Mesendoderm (in vitro differentiated cells): Measurements from ENCODE around the gene UNC119.
"Not testable (repeated sequence)": the region's sequence is repeated elsewhere in the genome, so short reads cannot be mapped to it uniquely, and the experiment has no call there.

ENCODE experiments used
- DNase-seq: peaks from one replicate; pipeline ENCODE4 v3.0.0; 2013
- H2AK5ac ChIP-seq: 2 replicates; pipeline ENCODE4 v1.6.1; 2013; ENCODE audit warnings: low read length, inconsistent platforms
- H2BK120ac ChIP-seq: 2 replicates; pipeline ENCODE4 v1.6.1; 2013; ENCODE audit warnings: low read depth, mild to moderate bottlenecking, low read length, moderate library complexity, mixed read lengths
- H2BK15ac ChIP-seq: replicated peaks from 2 replicates; pipeline ENCODE4 v1.6.1; 2013; ENCODE audit warnings: low read depth, mild to moderate bottlenecking, moderate library complexity
- H2BK5ac ChIP-seq: 2 replicates; pipeline ENCODE4 v1.6.1; 2013; ENCODE audit warnings: low read length, inconsistent platforms
- H3K18ac ChIP-seq: 2 replicates; pipeline ENCODE4 v1.6.1; 2013; ENCODE audit warnings: mild to moderate bottlenecking, low read length, mixed read lengths
- H3K23ac ChIP-seq: one replicate; pipeline ENCODE4 v1.6.1; 2013; ENCODE audit warnings: low read length
- H3K27ac ChIP-seq: 2 replicates; pipeline ENCODE4 v1.5.1; 2013; ENCODE audit warnings: low read depth, mild to moderate bottlenecking, inconsistent platforms, low read length, moderate library complexity
- H3K27me3 ChIP-seq: 2 replicates; pipeline ENCODE4 v1.6.1; 2013; ENCODE audit warnings: low read length, control low read depth, mild to moderate bottlenecking, inconsistent platforms; ENCODE audit not compliant: insufficient read depth, poor library complexity
- H3K36me3 ChIP-seq: 2 replicates; pipeline ENCODE4 v1.6.1; 2013; ENCODE audit warnings: low read length, inconsistent platforms; ENCODE audit not compliant: control insufficient read depth, insufficient read depth
- H3K4ac ChIP-seq: one replicate; pipeline ENCODE4 v1.6.1; 2013; ENCODE audit warnings: low read depth, mild to moderate bottlenecking, low read length, moderate library complexity
- H3K4me1 ChIP-seq: 2 replicates; pipeline ENCODE4 v1.6.1; 2013; ENCODE audit warnings: low read depth, low read length, inconsistent platforms; ENCODE audit not compliant: control insufficient read depth
- H3K4me2 ChIP-seq: 2 replicates; pipeline ENCODE4 v1.6.1; 2013; ENCODE audit warnings: low read length
- H3K4me3 ChIP-seq: 2 replicates; pipeline ENCODE4 v1.5.1; 2013; ENCODE audit warnings: mild to moderate bottlenecking, low read length
- H3K56ac ChIP-seq: one replicate; pipeline ENCODE4 v1.6.1; 2013; ENCODE audit warnings: low read length
- H3K79me1 ChIP-seq: 2 replicates; pipeline ENCODE4 v1.6.1; 2013; ENCODE audit warnings: low read length, inconsistent platforms
- H3K79me2 ChIP-seq: 2 replicates; pipeline ENCODE4 v1.6.1; 2013; ENCODE audit warnings: mild to moderate bottlenecking, low read length; ENCODE audit not compliant: control insufficient read depth, insufficient read depth
- H3K9ac ChIP-seq: 2 replicates; pipeline ENCODE4 v1.6.1; 2013; ENCODE audit warnings: low read length, inconsistent platforms
- H4K5ac ChIP-seq: one replicate; pipeline ENCODE4 v1.6.1; 2013; ENCODE audit warnings: low read length
- H4K8ac ChIP-seq: one replicate; pipeline ENCODE4 v1.6.1; 2013; ENCODE audit warnings: low read depth, mild to moderate bottlenecking, control low read depth, low read length, moderate library complexity
- WGBS: extraction: QIAGEN DNeasy Blood & Tissue Kit; methylation state at CpG from one replicate; pipeline ENCODE4 v1.1.7; 2013; ENCODE audit warnings: low lambda C conversion rate, missing lambda C conversion rate; ENCODE audit not compliant: insufficient coverage; ENCODE audit errors: extremely low coverage; 5-methylcytosine and 5-hydroxymethylcytosine counted together

The UNC119 gene

DNA sequence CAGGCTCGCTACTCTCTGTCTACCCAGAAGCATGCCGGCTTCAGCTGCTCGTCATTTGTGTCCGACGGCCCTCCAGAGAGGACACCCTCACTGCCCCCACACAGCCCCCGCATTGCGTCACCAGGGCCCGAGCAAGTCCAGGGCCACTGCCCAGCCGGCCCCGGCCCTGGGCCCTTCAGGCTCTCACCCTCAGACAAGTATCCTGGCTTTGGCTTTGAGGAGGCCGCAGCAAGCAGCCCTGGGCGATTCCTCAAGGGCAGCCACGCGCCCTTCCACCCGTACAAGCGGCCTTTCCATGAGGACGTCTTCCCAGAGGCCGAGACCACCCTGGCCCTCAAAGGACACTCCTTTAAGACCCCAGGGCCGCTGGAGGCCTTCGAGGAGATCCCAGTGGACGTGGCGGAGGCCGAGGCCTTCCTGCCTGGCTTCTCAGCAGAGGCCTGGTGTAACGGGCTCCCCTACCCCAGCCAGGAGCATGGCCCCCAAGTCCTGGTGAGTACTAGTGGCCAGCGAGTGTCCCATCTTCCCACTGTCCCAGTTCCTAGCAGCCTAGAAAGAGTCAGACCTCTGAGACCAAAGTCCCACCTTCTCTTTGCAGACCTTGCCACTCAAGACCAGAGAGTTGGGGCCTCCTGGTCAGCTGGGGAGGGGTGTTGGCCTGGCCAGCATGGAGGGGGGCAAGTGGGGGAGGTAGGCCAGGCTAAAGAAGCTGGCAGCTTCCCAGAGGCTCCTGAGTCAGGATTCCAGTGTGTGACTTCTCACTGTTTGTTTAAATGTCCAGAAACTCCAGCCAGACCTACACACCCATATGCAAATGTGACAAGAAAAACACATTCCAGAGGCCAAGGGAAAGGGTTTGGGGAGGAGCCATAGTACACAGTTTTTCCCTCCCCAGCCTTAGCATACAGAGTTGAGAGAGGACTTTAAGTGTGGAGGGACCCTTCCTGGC lies 27.7 kb downstream of the UNC119 start:
- H3K4me3 ChIP-seq, result no peak overlapping the region
- no peak overlapping the region for H3K18ac ChIP-seq
- no peak overlapping the region for H3K4ac ChIP-seq
- no peak overlapping the region for H3K4me2 ChIP-seq
- H3K23ac ChIP-seq, result no peak overlapping the region
- DNase-seq, result no peak
- H3K27me3 ChIP-seq, result no peaks in the 10 kb centered on the region
- no peak overlapping the region for H4K8ac ChIP-seq
- no peak overlapping the region for H2BK120ac ChIP-seq
- H2AK5ac ChIP-seq, result no peak overlapping the region
- H3K4me1 ChIP-seq, result no peaks in the 10 kb centered on the region
- no peaks in the 10 kb centered on the region for H3K79me1 ChIP-seq
- H3K36me3 ChIP-seq, result no peaks in the 10 kb centered on the region
- H2BK15ac ChIP-seq, result no peak overlapping the region
- H3K27ac ChIP-seq, result no peak overlapping the region
- no peak overlapping the region for H3K56ac ChIP-seq
- H3K79me2 ChIP-seq, result no peaks in the 10 kb centered on the region
- H3K9ac ChIP-seq, result no peak overlapping the region
- H4K5ac ChIP-seq, result no peak overlapping the region
- WGBS, result no CpG with 5 or more reads among the region's 25 CpGs
- no peak overlapping the region for H2BK5ac ChIP-seq

DNA sequence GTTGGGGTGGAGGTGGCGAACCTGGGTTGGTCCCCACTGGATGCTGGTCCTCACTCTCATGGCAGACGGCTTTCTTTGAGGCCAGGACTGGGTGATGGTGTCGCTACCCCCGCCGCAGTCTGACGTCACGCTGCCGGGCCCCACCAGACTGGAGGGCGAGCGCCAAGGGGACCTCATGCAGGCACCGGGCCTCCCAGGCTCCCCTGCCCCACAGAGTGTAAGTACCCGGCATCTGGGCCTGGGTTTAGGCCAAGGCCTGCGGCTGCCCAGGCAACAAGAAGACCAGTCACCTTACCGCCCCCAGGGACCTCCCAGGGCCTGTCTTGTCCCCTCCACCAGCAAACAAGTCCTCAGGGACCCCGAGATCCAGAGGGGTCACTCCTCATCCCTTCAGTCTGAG lies 28.5 kb downstream of the UNC119 start:
- Histone ChIP-seq H3K9ac (no peak overlapping the region), H2AK5ac (no peak overlapping the region), H2BK120ac (no peak overlapping the region), H3K27me3 (no peaks in the 10 kb centered on the region), H2BK15ac (no peak overlapping the region), H3K36me3 (no peaks in the 10 kb centered on the region), H4K5ac (no peak overlapping the region), H3K79me1 (no peaks in the 10 kb centered on the region), H3K23ac (no peak overlapping the region), H3K4me3 (no peak overlapping the region), H3K4me1 (no peaks in the 10 kb centered on the region), H3K79me2 (no peaks in the 10 kb centered on the region), H3K18ac (no peak overlapping the region), H2BK5ac (no peak overlapping the region), H3K4me2 (no peak overlapping the region), H4K8ac (no peak overlapping the region), H3K4ac (no peak overlapping the region), H3K27ac (no peak overlapping the region), H3K56ac (no peak overlapping the region)
- no CpG with 5 or more reads among the region's 15 CpGs for whole genome bisulfite sequencing
- no peak for DNase-seq

DNA sequence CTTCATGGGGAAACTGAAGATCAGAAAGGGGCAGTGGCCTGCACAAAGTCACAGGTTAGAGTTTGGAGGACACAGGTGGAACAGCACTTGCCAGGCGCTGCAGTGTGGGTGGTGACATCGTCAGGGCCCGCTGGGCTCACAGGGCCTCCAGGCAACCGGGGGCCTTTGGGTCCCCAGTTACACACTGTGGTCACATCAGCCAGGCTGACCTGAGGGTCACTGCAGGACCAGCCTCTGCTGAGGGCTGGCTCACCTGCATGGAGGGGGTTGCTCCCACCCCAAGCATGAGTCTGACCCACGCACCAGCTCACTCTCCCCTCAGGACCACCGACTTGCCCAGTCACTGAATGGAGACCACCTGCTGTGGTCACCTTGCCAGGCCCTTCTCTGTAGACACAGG lies 29.2 kb downstream of the UNC119 start:
- H2BK15ac ChIP-seq, result no peak overlapping the region
- H3K18ac ChIP-seq, result no peak overlapping the region
- H4K5ac ChIP-seq, result no peak overlapping the region
- H4K8ac ChIP-seq, result no peak overlapping the region
- no peak overlapping the region for H3K56ac ChIP-seq
- H3K27me3 ChIP-seq, result no peaks in the 10 kb centered on the region
- DNase-seq, result no peak
- H2AK5ac ChIP-seq, result no peak overlapping the region
- no peaks in the 10 kb centered on the region for H3K79me2 ChIP-seq
- no peaks in the 10 kb centered on the region for H3K36me3 ChIP-seq
- no peak overlapping the region for H3K4ac ChIP-seq
- no peaks in the 10 kb centered on the region for H3K79me1 ChIP-seq
- H2BK120ac ChIP-seq, result no peak overlapping the region
- H3K4me2 ChIP-seq, result no peak overlapping the region
- WGBS, result no CpG with 5 or more reads among the region's 6 CpGs
- no peak overlapping the region for H3K27ac ChIP-seq
- H3K4me1 ChIP-seq, result no peaks in the 10 kb centered on the region
- H3K9ac ChIP-seq, result no peak overlapping the region
- H3K23ac ChIP-seq, result no peak overlapping the region
- no peak overlapping the region for H3K4me3 ChIP-seq
- H2BK5ac ChIP-seq, result no peak overlapping the region

- H3K23ac ChIP-seq, H3K18ac ChIP-seq, H3K9ac ChIP-seq, H3K4ac ChIP-seq, H2BK15ac ChIP-seq, H4K5ac ChIP-seq, H3K56ac ChIP-seq, H3K4me1 ChIP-seq, H3K27ac ChIP-seq, H3K27me3 ChIP-seq, DNase-seq, H3K4me3 ChIP-seq, H2AK5ac ChIP-seq, H3K79me2 ChIP-seq, H3K79me1 ChIP-seq, H2BK120ac ChIP-seq, H4K8ac ChIP-seq, H2BK5ac ChIP-seq, H3K4me2 ChIP-seq, H3K36me3 ChIP-seq: not testable (repeated sequence)
- WGBS, result no CpG with 5 or more reads among the region's 4 CpGs
Measured at GRCh38 chr17:28522281-28522680, 30.1 kb downstream of the UNC119 start.

DNA sequence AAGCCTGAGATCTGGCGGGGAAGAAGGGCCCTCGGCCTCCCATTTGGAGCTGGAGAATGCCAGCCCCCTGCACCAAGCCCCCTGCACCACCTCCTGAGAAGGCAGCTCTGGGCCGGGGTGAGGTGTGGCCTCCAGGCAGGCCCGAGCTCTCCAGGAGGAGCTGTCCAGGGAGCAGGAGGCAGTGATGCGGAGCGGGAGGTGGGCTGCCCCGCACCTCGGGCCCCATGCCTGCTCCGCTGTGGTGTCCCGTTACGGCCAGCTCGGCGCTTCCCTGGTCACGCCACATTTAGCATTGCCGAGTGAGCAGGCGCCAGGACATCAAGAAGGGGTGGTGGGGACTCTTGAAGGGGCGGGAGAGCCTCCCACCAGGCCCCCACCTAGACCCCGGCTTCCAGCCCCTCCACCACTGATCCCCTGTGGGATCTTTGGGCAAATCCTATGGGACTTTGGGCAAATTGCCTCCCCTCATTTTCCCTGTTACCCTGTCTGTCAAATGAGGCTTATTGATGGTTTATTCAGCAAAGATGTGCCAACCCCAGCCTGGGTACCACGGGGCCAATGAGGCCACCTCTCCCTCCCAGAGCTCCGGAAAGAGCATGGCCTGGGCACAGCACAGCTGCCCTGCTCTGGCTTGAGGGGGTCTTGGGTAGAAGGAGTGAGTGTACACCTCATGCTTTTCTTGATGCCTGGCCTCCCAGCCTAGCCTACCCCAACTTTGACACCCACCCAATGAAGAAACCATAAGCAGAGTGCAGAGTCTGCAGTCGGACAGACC lies 30.9 kb downstream of the UNC119 start:
- H3K36me3 ChIP-seq, result no peaks in the 10 kb centered on the region
- no peak overlapping the region for H3K9ac ChIP-seq
- H2BK120ac ChIP-seq, result no peak overlapping the region
- no peaks in the 10 kb centered on the region for H3K79me2 ChIP-seq
- no peak overlapping the region for H2AK5ac ChIP-seq
- no peak overlapping the region for H3K18ac ChIP-seq
- H3K4me3 ChIP-seq, result no peak overlapping the region
- no peak overlapping the region for H3K4me2 ChIP-seq
- no peak overlapping the region for H3K56ac ChIP-seq
- no peak overlapping the region for H3K23ac ChIP-seq
- WGBS, result no CpG with 5 or more reads among the region's 21 CpGs
- no peaks in the 10 kb centered on the region for H3K79me1 ChIP-seq
- no peak overlapping the region for H2BK5ac ChIP-seq
- H4K5ac ChIP-seq, result no peak overlapping the region
- H3K27ac ChIP-seq, result no peak overlapping the region
- H3K27me3 ChIP-seq, result no peaks in the 10 kb centered on the region
- H3K4ac ChIP-seq, result no peak overlapping the region
- H2BK15ac ChIP-seq, result no peak overlapping the region
- H3K4me1 ChIP-seq, result no peaks in the 10 kb centered on the region
- H4K8ac ChIP-seq, result no peak overlapping the region
- DNase-seq, result no peak
